Liver (tissue), 3 donors: Measurements from ENCODE around the gene APOBEC3B.
"Not testable (repeated sequence)": the region's sequence is repeated elsewhere in the genome, so short reads cannot be mapped to it uniquely, and the experiment has no call there.

Source experiments
- SP1 ChIP-seq: IDR thresholded peaks from 2 replicates; pipeline ENCODE4 v1.6.1; 2018; ENCODE audit warnings: antibody characterized with exemption, mild to moderate bottlenecking
- YY1 ChIP-seq: IDR thresholded peaks from 2 replicates; pipeline ENCODE4 v1.6.1; 2016; ENCODE audit warnings: antibody characterized with exemption, mild to moderate bottlenecking
- TF ChIP-seq, protein P1 (sequence below): fragments of 150-350 bp; IDR thresholded peaks from 2 replicates; pipeline ENCODE4 v1.5.1; 2017; ENCODE audit warnings: improper control_type of control experiment, low read depth, low read length; ENCODE audit not compliant: missing input control
- donor health status: healthy.
- donor health status: healthy.

- TF ChIP-seq, protein P1, sequence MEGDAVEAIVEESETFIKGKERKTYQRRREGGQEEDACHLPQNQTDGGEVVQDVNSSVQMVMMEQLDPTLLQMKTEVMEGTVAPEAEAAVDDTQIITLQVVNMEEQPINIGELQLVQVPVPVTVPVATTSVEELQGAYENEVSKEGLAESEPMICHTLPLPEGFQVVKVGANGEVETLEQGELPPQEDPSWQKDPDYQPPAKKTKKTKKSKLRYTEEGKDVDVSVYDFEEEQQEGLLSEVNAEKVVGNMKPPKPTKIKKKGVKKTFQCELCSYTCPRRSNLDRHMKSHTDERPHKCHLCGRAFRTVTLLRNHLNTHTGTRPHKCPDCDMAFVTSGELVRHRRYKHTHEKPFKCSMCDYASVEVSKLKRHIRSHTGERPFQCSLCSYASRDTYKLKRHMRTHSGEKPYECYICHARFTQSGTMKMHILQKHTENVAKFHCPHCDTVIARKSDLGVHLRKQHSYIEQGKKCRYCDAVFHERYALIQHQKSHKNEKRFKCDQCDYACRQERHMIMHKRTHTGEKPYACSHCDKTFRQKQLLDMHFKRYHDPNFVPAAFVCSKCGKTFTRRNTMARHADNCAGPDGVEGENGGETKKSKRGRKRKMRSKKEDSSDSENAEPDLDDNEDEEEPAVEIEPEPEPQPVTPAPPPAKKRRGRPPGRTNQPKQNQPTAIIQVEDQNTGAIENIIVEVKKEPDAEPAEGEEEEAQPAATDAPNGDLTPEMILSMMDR, result not testable (repeated sequence)
- TF ChIP-seq YY1, SP1: not testable (repeated sequence)
These were observed 58.6 kb downstream of the APOBEC3B start, which contains the start of gene APOBEC3F for GRCh38 chr22:39040538-39041296.
